Measurements from ENCODE around the gene MANBA.
"Not testable (repeated sequence)": the region's sequence is repeated elsewhere in the genome, so short reads cannot be mapped to it uniquely, and the experiment has no call there.

Gene MANBA

GRCh38 chr4:102761296-102761701 lies 531 bp upstream of the MANBA start:
- no peak for DNase-seq

GRCh38 chr4:102759831-102760644 lies 730 bp downstream of the MANBA start:
- peak; percentile 96 for DNase-seq

- DNase-seq: peak; percentile 49
Measured at GRCh38 chr4:102758241-102759160, 2.3 kb downstream of the MANBA start.

- DNase-seq: no peak
Measured at GRCh38 chr4:102757681-102758080, 3.1 kb downstream of the MANBA start.

- no peak for DNase-seq
Measured at GRCh38 chr4:102754044-102754443, 6.7 kb downstream of the MANBA start.

- peak; percentile 40 for DNase-seq
Measured at GRCh38 chr4:102751941-102752340, 8.8 kb downstream of the MANBA start.

- DNase-seq: peak; percentile 91
Measured at GRCh38 chr4:102743352-102743751, 17.4 kb downstream of the MANBA start.

- not testable (repeated sequence) for DNase-seq
Measured at GRCh38 chr4:102738802-102739201, 22.0 kb downstream of the MANBA start.

GRCh38 chr4:102736636-102737549 lies 23.9 kb downstream of the MANBA start:
- DNase-seq: no peak

GRCh38 chr4:102735582-102735981 lies 25.2 kb downstream of the MANBA start:
- peak; percentile 35 for DNase-seq

- DNase-seq: peak; percentile 95
Measured at GRCh38 chr4:102734591-102735385, 26.0 kb downstream of the MANBA start.

- no peak for DNase-seq
Measured at GRCh38 chr4:102734116-102734515, 26.7 kb downstream of the MANBA start.

GRCh38 chr4:102733084-102733483 lies 27.7 kb downstream of the MANBA start:
- DNase-seq: no peak

GRCh38 chr4:102732678-102733077 lies 28.1 kb downstream of the MANBA start:
- no peak for DNase-seq

GRCh38 chr4:102730968-102731533 lies 29.7 kb downstream of the MANBA start:
- peak; percentile 52 for DNase-seq

- not testable (repeated sequence) for DNase-seq
Measured at GRCh38 chr4:102729486-102729885, 31.3 kb downstream of the MANBA start.

- not testable (repeated sequence) for DNase-seq
Measured at GRCh38 chr4:102726919-102727318, 33.8 kb downstream of the MANBA start.

- no peak for DNase-seq
Measured at GRCh38 chr4:102726068-102726467, 34.7 kb downstream of the MANBA start.

GRCh38 chr4:102725229-102725628 lies 35.5 kb downstream of the MANBA start:
- no peak for DNase-seq

- no peak for DNase-seq
Measured at GRCh38 chr4:102723511-102723910, 37.3 kb downstream of the MANBA start.

- no peak for DNase-seq
Measured at GRCh38 chr4:102722740-102723139, 38.0 kb downstream of the MANBA start.

All from MV-4-11 (cell line).